Umbilical cord (tissue), 2 donors: ENCODE results near the gene CADM2. TPM values are rescaled to one million over a fixed set of nuclear protein-coding genes. Genes with fewer than 3 reads are reported as not detected.
A peak's percentile ranks its signal among the peaks of the same experiment; 100 is the strongest.
"Not testable (repeated sequence)": the region's sequence is repeated elsewhere in the genome, so short reads cannot be mapped to it uniquely, and the experiment has no call there.

Source experiments
- DNase-seq: peaks from one replicate; pipeline ENCODE4 v3.0.0-alpha.2; 2015; ENCODE audit warnings: low spot score
- total RNA-seq: library from RNA; depleted of rRNA; stranded (reverse); fragments of >200 nt; gene quantifications from one replicate; pipeline ENCODE4 v1.2.3, GENCODE V29; 2014; ENCODE audit warnings: low replicate concordance; ENCODE audit not compliant: insufficient read depth

CADM2 gene
- total RNA-seq, 1 donor from 2014 or later: 3.4 TPM

GRCh38 chr3:85075663-85076062 lies 116.9 kb downstream of the CADM2 start:
- no peak for DNase-seq

GRCh38 chr3:85077018-85077417 lies 118.2 kb downstream of the CADM2 start:
- DNase-seq: no peak

GRCh38 chr3:85081191-85081906 lies 122.6 kb downstream of the CADM2 start:
- DNase-seq: peak; percentile 6

GRCh38 chr3:85090495-85090894 lies 131.7 kb downstream of the CADM2 start:
- DNase-seq: no peak

GRCh38 chr3:85100316-85100715 lies 141.5 kb downstream of the CADM2 start:
- DNase-seq: peak; percentile 5

GRCh38 chr3:85102781-85103180 lies 144.0 kb downstream of the CADM2 start:
- DNase-seq: peak; percentile 5

- DNase-seq: no peak
Observed at GRCh38 chr3:85110393-85110792, 151.6 kb downstream of the CADM2 start.

GRCh38 chr3:85120879-85121278 lies 162.1 kb downstream of the CADM2 start:
- DNase-seq: no peak

GRCh38 chr3:85132864-85133263 lies 174.1 kb downstream of the CADM2 start:
- not testable (repeated sequence) for DNase-seq

GRCh38 chr3:85133691-85134420 lies 175.1 kb downstream of the CADM2 start:
- not testable (repeated sequence) for DNase-seq

GRCh38 chr3:85142626-85143025 lies 183.8 kb downstream of the CADM2 start:
- no peak for DNase-seq

- DNase-seq: no peak
Observed at GRCh38 chr3:85148036-85148435, 189.2 kb downstream of the CADM2 start.

GRCh38 chr3:85151555-85151954 lies 192.8 kb downstream of the CADM2 start:
- no peak for DNase-seq

GRCh38 chr3:85153279-85153678 lies 194.5 kb downstream of the CADM2 start:
- not testable (repeated sequence) for DNase-seq

GRCh38 chr3:85159376-85159775 lies 200.6 kb downstream of the CADM2 start:
- DNase-seq: no peak

GRCh38 chr3:85161544-85161943 lies 202.8 kb downstream of the CADM2 start:
- no peak for DNase-seq

GRCh38 chr3:85162905-85163304 lies 204.1 kb downstream of the CADM2 start:
- DNase-seq: no peak

- peak; percentile 12 for DNase-seq
Observed at GRCh38 chr3:85164436-85164835, 205.6 kb downstream of the CADM2 start.

GRCh38 chr3:85167576-85167975 lies 208.8 kb downstream of the CADM2 start:
- no peak for DNase-seq

- no peak for DNase-seq
Observed at GRCh38 chr3:85170646-85171045, 211.9 kb downstream of the CADM2 start.

GRCh38 chr3:85171976-85172375 lies 213.2 kb downstream of the CADM2 start:
- no peak for DNase-seq

- DNase-seq: peak; percentile 2
Observed at GRCh38 chr3:85176799-85177198, 218.0 kb downstream of the CADM2 start.
